Natural killer cell (primary cell): ENCODE data around the gene KCTD17. TPM values are rescaled to one million over a fixed set of nuclear protein-coding genes. Genes with fewer than 3 reads are reported as not detected.

ENCODE experiments used
- ATAC-seq, 3 donors: fragments of 150-1000 bp in 2 of 3; fragments of 200-7000 bp in 1 of 3; cut with Tn5 transposase; 1 replicate in 1 of 3; 2 replicates in 2 of 3; pipeline ENCODE4 v1.10.0; 2021; ENCODE audit warnings: mild to moderate bottlenecking in 2 of 3, moderate library complexity in 2 of 3
- DNase-seq, 2 donors: peaks; one replicate each; pipeline versions ENCODE4 v3.0.0 to v3.0.0-alpha.2; 2013 to 2021; ENCODE audit warnings: mixed read lengths in 1 of 2
- H3K27ac ChIP-seq: one replicate; pipeline ENCODE4 v1.5.1; 2013; ENCODE audit warnings: mild to moderate bottlenecking, low read length
- H3K27me3 ChIP-seq: one replicate; pipeline ENCODE4 v1.6.1; 2013; ENCODE audit warnings: low read length; ENCODE audit not compliant: control insufficient read depth, insufficient read depth
- H3K36me3 ChIP-seq: one replicate; pipeline ENCODE4 v1.6.1; 2013; ENCODE audit warnings: low read length; ENCODE audit not compliant: control insufficient read depth, insufficient read depth
- H3K4me1 ChIP-seq: one replicate; pipeline ENCODE4 v1.6.1; 2013; ENCODE audit warnings: low read length; ENCODE audit not compliant: control insufficient read depth, insufficient read depth
- H3K4me3 ChIP-seq: one replicate; pipeline ENCODE4 v1.5.1; 2013; ENCODE audit warnings: low read length
- H3K9me3 ChIP-seq: one replicate; pipeline ENCODE4 v1.6.1; 2013; ENCODE audit warnings: low read length; ENCODE audit not compliant: control insufficient read depth, insufficient read depth
- H3K27ac Mint-ChIP-seq, 2 donors: one replicate each; pipeline ENCODE4 v1.8.0; 2022; ENCODE audit warnings: mild to moderate bottlenecking in 2 of 2, mixed read lengths in 2 of 2, moderate library complexity in 1 of 2
- H3K27me3 Mint-ChIP-seq, 2 donors: one replicate each; pipeline ENCODE4 v1.8.0; 2022; ENCODE audit warnings: low read depth in 2 of 2, mixed read lengths in 2 of 2
- H3K36me3 Mint-ChIP-seq: one replicate; pipeline ENCODE4 v1.8.0; 2022; ENCODE audit warnings: mixed read lengths
- H3K4me1 Mint-ChIP-seq, 2 donors: one replicate each; pipeline ENCODE4 v1.8.0; 2022; ENCODE audit warnings: mixed read lengths in 2 of 2
- H3K4me3 Mint-ChIP-seq: one replicate; pipeline ENCODE4 v1.8.0; 2022; ENCODE audit warnings: mild to moderate bottlenecking, moderate library complexity, mixed read lengths
- H3K9me3 Mint-ChIP-seq, 2 donors: one replicate each; pipeline ENCODE4 v1.8.0; 2022; ENCODE audit warnings: mixed read lengths in 2 of 2
- WGBS: methylation state at CpG from one replicate; pipeline ENCODE4 v1.1.7; 2013; ENCODE audit warnings: missing lambda C conversion rate; ENCODE audit not compliant: insufficient coverage; 5-methylcytosine and 5-hydroxymethylcytosine counted together
- intact Hi-C: fragments of 100-400 bp; cut with micrococcal nuclease; formaldehyde crosslinking; loops from one replicate; pipeline ENCODE4 v1.14.2; 2022
- total RNA-seq, 4 donors: library from RNA; stranded (reverse); fragments of 120-200 nt in 1 of 4; gene quantifications; one replicate each; pipeline versions ENCODE4 v1.2.3 to v1.2.4, GENCODE V29; 2013 to 2022
- TF ChIP-seq, protein P1 (sequence below): fragments of 200-600 bp; IDR thresholded peaks from one replicate; pipeline ENCODE4 v1.8.0; 2022; ENCODE audit warnings: antibody characterized with exemption

Gene KCTD17
- total RNA-seq, 3 donors from 2014 or later (not counting 1 experiment from before 2014, with no cell fraction given) = 21.3 to 29.4 (median 22.9) TPM

DNA sequence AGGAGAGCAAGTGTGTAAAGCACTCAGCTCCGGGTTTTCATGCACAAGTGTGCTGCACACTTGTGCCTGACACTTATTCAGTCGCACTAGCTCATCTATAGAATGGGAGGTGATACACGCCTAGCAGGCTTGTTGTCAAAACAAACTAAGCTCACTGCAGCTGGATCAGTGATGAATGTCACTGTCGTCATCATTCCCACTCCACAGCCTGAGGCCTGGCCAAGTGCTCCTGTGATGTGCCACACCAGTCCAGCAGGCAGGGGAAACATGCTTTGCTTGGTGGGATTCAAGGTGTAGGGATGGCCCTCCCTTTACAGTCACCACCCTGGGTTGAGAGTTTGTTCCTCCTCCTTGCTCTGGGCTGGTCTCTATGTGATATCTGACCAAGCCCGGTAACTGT is 25.2 kb upstream of the KCTD17 start:
- no peaks in the 10 kb centered on the region for H3K27me3 Mint-ChIP-seq
- H3K9me3 ChIP-seq = no peaks in the 10 kb centered on the region
- H3K36me3 ChIP-seq = peaks cover 24% of the 10 kb centered on the region
- TF ChIP-seq, protein P1, sequence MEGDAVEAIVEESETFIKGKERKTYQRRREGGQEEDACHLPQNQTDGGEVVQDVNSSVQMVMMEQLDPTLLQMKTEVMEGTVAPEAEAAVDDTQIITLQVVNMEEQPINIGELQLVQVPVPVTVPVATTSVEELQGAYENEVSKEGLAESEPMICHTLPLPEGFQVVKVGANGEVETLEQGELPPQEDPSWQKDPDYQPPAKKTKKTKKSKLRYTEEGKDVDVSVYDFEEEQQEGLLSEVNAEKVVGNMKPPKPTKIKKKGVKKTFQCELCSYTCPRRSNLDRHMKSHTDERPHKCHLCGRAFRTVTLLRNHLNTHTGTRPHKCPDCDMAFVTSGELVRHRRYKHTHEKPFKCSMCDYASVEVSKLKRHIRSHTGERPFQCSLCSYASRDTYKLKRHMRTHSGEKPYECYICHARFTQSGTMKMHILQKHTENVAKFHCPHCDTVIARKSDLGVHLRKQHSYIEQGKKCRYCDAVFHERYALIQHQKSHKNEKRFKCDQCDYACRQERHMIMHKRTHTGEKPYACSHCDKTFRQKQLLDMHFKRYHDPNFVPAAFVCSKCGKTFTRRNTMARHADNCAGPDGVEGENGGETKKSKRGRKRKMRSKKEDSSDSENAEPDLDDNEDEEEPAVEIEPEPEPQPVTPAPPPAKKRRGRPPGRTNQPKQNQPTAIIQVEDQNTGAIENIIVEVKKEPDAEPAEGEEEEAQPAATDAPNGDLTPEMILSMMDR = no peak
- WGBS = 95% methylated on average over 5 of the region's 5 CpGs
- no peak for ATAC-seq
- H3K4me1 Mint-ChIP-seq = peaks cover 8 to 18% of the 10 kb centered on the region in 2 donors
- H3K9me3 Mint-ChIP-seq = no peaks in the 10 kb centered on the region
- intact Hi-C loops = no loop called here
- no peak overlapping the region for H3K4me3 ChIP-seq
- no peak overlapping the region for H3K27ac Mint-ChIP-seq
- no peak for DNase-seq
- H3K4me3 Mint-ChIP-seq = no peak overlapping the region
- no peaks in the 10 kb centered on the region for H3K36me3 Mint-ChIP-seq
- H3K27ac ChIP-seq = no peak overlapping the region
- no peaks in the 10 kb centered on the region for H3K27me3 ChIP-seq
- peaks cover 10% of the 10 kb centered on the region for H3K4me1 ChIP-seq

DNA sequence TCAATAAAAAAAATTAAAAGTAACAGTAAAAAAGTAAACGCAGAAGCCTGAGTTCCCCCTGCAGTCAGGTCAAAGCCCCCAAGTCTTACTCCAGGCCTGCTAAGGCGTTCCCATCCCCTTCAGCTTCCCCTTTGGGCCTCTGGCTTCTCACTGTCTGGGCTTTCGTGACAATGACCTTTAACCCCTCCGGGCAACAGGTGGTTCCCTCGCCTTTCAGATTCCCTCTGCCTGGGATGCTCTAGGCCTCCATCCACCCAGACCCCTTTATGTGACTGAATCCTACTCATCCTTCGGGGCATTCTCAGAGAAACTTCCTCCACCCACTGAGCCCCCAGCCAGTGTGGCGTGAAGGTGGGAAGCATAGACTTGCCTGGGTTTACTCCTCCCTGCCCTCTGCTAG is 24.0 kb upstream of the KCTD17 start:
- no peak overlapping the region for H3K4me3 ChIP-seq
- WGBS = 96% methylated on average over 7 of the region's 7 CpGs
- H3K4me3 Mint-ChIP-seq = no peak overlapping the region
- ATAC-seq = no peak
- DNase-seq = no peak
- H3K27ac Mint-ChIP-seq = no peak overlapping the region
- no peaks in the 10 kb centered on the region for H3K27me3 ChIP-seq
- no peaks in the 10 kb centered on the region for H3K4me1 ChIP-seq
- peaks cover 24% of the 10 kb centered on the region for H3K36me3 ChIP-seq
- H3K27me3 Mint-ChIP-seq = no peaks in the 10 kb centered on the region
- intact Hi-C loops = no loop called here
- no peaks in the 10 kb centered on the region for H3K9me3 ChIP-seq
- H3K27ac ChIP-seq = no peak overlapping the region
- H3K9me3 Mint-ChIP-seq = no peaks in the 10 kb centered on the region
- TF ChIP-seq, protein P1 = no peak
- no peaks in the 10 kb centered on the region for H3K36me3 Mint-ChIP-seq
- peaks cover 0 to 9% of the 10 kb centered on the region in 2 donors for H3K4me1 Mint-ChIP-seq

DNA sequence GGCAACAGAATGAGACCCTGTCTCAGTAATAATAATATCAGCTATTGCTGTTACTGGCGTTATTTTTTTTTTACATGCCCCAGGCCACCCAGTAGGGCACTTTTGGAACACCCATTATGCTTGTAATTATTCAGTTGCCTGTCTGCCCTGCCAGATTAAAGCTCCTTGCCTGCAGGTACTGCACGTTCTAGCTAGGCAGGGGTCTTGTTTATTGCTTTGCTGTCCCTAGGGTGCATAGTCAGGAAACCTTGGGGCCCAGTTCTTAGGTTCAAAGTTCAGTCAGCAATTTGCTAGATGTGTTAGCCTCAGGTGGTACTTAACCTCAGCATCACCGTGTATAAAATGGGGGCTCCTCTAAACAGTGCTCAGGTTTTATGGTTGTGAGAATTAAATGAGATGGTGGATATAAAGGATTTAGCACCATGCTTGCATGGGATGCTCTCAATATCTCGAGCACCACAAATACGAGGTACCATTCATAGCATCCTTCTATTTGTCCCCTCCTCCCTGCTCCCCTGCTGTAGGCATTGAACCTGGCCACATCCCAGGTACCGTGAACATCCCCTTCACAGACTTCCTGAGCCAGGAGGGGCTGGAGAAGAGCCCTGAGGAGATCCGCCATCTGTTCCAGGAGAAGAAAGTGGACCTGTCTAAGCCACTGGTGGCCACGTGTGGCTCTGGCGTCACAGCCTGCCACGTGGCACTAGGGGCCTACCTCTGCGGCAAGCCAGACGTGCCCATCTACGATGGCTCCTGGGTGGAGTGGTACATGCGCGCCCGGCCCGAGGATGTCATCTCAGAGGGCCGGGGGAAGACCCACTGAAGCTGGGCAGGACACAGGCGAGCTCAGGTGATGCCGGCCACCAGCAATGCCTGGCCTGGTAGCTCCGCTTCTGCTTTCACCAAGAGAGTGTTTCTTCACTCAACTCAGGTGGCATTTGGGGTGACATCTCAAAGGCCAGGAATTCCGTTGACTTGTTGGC is 22.6 kb upstream of the KCTD17 start:
- Histone ChIP-seq H3K27ac (no peak overlapping the region), H3K4me3 (no peak overlapping the region), H3K36me3 (peaks cover 24% of the 10 kb centered on the region), H3K27me3 (no peaks in the 10 kb centered on the region), H3K9me3 (no peaks in the 10 kb centered on the region), H3K4me1 (no peaks in the 10 kb centered on the region)
- DNase-seq (no peak), ATAC-seq (no peak)
- H3K36me3 Mint-ChIP-seq = no peaks in the 10 kb centered on the region
- intact Hi-C loops = no loop called here
- H3K27me3 Mint-ChIP-seq = no peaks in the 10 kb centered on the region
- TF ChIP-seq, protein P1 = no peak
- no peak overlapping the region for H3K4me3 Mint-ChIP-seq
- H3K27ac Mint-ChIP-seq = no peak overlapping the region
- H3K4me1 Mint-ChIP-seq = peaks cover 0 to 9% of the 10 kb centered on the region in 2 donors
- H3K9me3 Mint-ChIP-seq = no peaks in the 10 kb centered on the region
- 96% methylated on average over 22 of the region's 22 CpGs for WGBS
